Endothelial cell of umbilical vein (primary cell): Measurements from ENCODE around the gene ZMYND11. TPM values are rescaled to one million over a fixed set of nuclear protein-coding genes. Genes with fewer than 3 reads are reported as not detected.

Experiments used
- BruUV-seq: library from RNA; stranded (reverse); fragments of 400-500 nt; replicated peaks from 2 replicates; lab custom pipeline; 2021; lab: Mats Ljungman, UMichigan
- CTCF ChIA-PET: fragments of 300-600, 350-600 bp; sonication (Branson Sonifier 250); formaldehyde crosslinking; loops from one replicate; lab custom pipeline; 2021; ENCODE audit warnings: antibody characterized with exemption, inconsistent platforms; lab: Charles Lee
- POLR2A ChIA-PET: fragments of 300-600, 350-600 bp; sonication (Branson Sonifier 250); formaldehyde crosslinking; loops from one replicate; lab custom pipeline; 2021; ENCODE audit warnings: antibody characterized with exemption, inconsistent platforms; lab: Charles Lee
- DNase-seq: peaks from one replicate; pipeline ENCODE4 v3.0.0-alpha.2; 2011; ENCODE audit warnings: low read depth, low spot score
- FAIRE-seq: peaks from 2 replicates; lab custom pipeline; 2011; peaks lifted over from hg19 to GRCh38; lab: Jason Lieb, UNC
- H2AFZ ChIP-seq: 2 replicates; pipeline ENCODE4 v1.6.0; 2012; ENCODE audit warnings: low read depth, low read length, control low read depth, inconsistent platforms
- H3K27ac ChIP-seq: 2 replicates; pipeline ENCODE4 v1.5.1; 2011; ENCODE audit warnings: low read depth, mild to moderate bottlenecking, control low read depth, low read length, moderate library complexity; ENCODE audit not compliant: insufficient read depth
- H3K27me3 ChIP-seq, 2 experiments: 2 replicates each; pipeline versions ENCODE4 v1.6.0 to v1.6.1; 2011; ENCODE audit warnings: low read length in 2 of 2, mixed read lengths in 1 of 2; ENCODE audit not compliant: control insufficient read depth in 2 of 2, insufficient read depth in 2 of 2
- H3K36me3 ChIP-seq, 2 experiments: 2 replicates in 1 of 2; 3 replicates in 1 of 2; pipeline ENCODE4 v1.5.1; 2011; ENCODE audit warnings: low read length in 2 of 2, mild to moderate bottlenecking in 1 of 2, moderate library complexity in 1 of 2; ENCODE audit not compliant: control insufficient read depth in 2 of 2, insufficient read depth in 2 of 2; ENCODE audit errors: extremely low read depth in 1 of 2
- H3K4me1 ChIP-seq: 3 replicates; pipeline ENCODE4 v1.5.1; 2011; ENCODE audit warnings: mild to moderate bottlenecking, low read length; ENCODE audit not compliant: control insufficient read depth, insufficient read depth; ENCODE audit errors: extremely low read depth
- H3K4me2 ChIP-seq: 2 replicates; pipeline ENCODE4 v1.6.1; 2011; ENCODE audit warnings: low read length, control low read depth, mixed read lengths; ENCODE audit not compliant: insufficient read depth
- H3K4me3 ChIP-seq, 3 experiments: fragments of 200-600 bp in 1 of 3; sonication (generic), shearing (Covaris generic) in 1 of 3; replicated peaks in 1 of 3; 2 replicates each; pipeline ENCODE4 v1.5.1; 2011 to 2016; ENCODE audit warnings: control low read depth in 3 of 3, low read length in 3 of 3, mild to moderate bottlenecking in 2 of 3, inconsistent platforms in 1 of 3, low read depth in 1 of 3, moderate library complexity in 1 of 3; ENCODE audit not compliant: insufficient read depth in 1 of 3
- H3K79me2 ChIP-seq: 2 replicates; pipeline ENCODE4 v1.6.0; 2012; ENCODE audit warnings: low read length, inconsistent platforms; ENCODE audit not compliant: control insufficient read depth, insufficient read depth
- H3K9ac ChIP-seq: replicated peaks from 2 replicates; pipeline ENCODE3; 2011; ENCODE audit warnings: low read length, control low read depth; ENCODE audit not compliant: insufficient read depth; ENCODE audit errors: extremely low read depth
- H3K9me1 ChIP-seq: replicated peaks from 3 replicates; pipeline ENCODE4 v1.6.0; 2011; ENCODE audit warnings: mild to moderate bottlenecking, low read length; ENCODE audit not compliant: control insufficient read depth, insufficient read depth; ENCODE audit errors: extremely low read depth
- H3K9me3 ChIP-seq: replicated peaks from 2 replicates; pipeline ENCODE4 v1.5.1; 2012; ENCODE audit warnings: low read length, inconsistent platforms; ENCODE audit not compliant: control insufficient read depth, insufficient read depth
- H4K20me1 ChIP-seq: replicated peaks from 2 replicates; pipeline ENCODE3; 2011; ENCODE audit warnings: mild to moderate bottlenecking, low read length; ENCODE audit not compliant: control insufficient read depth, insufficient read depth; ENCODE audit errors: extremely low read depth
- EZH2 ChIP-seq: IDR thresholded peaks from 2 replicates; pipeline ENCODE4 v1.6.1; 2012; ENCODE audit warnings: borderline replicate concordance, low read depth, mild to moderate bottlenecking, moderate library complexity, low read length, inconsistent platforms; ENCODE audit not compliant: severe bottlenecking
- FOS ChIP-seq: IDR thresholded peaks from 2 replicates; pipeline ENCODE4 v1.6.1; 2011; ENCODE audit warnings: mild to moderate bottlenecking, low read length, moderate library complexity, borderline replicate concordance; ENCODE audit not compliant: insufficient read depth
- GATA2 ChIP-seq: IDR thresholded peaks from 2 replicates; pipeline ENCODE4 v1.7.0; 2011; ENCODE audit warnings: low read depth, mild to moderate bottlenecking, moderate library complexity, mixed read lengths, low read length; ENCODE audit not compliant: insufficient read length, insufficient read depth
- JUN ChIP-seq: IDR thresholded peaks from 2 replicates; pipeline ENCODE4 v1.6.1; 2011; ENCODE audit warnings: borderline replicate concordance, low read depth; ENCODE audit not compliant: insufficient read length, insufficient read depth
- MYC ChIP-seq: IDR thresholded peaks from one replicate; pipeline ENCODE4 v1.6.1; 2011; ENCODE audit warnings: mild to moderate bottlenecking, low read depth, low read length
- POLR2A ChIP-seq: IDR thresholded peaks from 2 replicates; pipeline ENCODE4 v1.6.1; 2012; ENCODE audit warnings: low read depth, mild to moderate bottlenecking, control low read depth, low read length
- POLR2AphosphoS5 ChIP-seq: IDR thresholded peaks from 2 replicates; pipeline ENCODE4 v1.6.1; 2012; ENCODE audit warnings: low read depth, mild to moderate bottlenecking, control low read depth, low read length, moderate library complexity; ENCODE audit not compliant: insufficient read depth
- dilution Hi-C: fragments of 300-500 bp; cut with MboI; formaldehyde crosslinking; loops from one replicate; pipeline ENCODE4 v1.15.0; 2019; ENCODE audit warnings: low sequenced_read_pairs; ENCODE audit not compliant: extremely low pct_ligation_motif_present
- intact Hi-C: fragments of 100-400 bp; cut with micrococcal nuclease; formaldehyde crosslinking; loops from one replicate; pipeline ENCODE4 v1.10.0; 2022
- polyA plus RNA-seq, 4 experiments: library from polyadenylated mRNA; depleted of rRNA in 3 of 4; stranded (reverse) in 3 of 4; unstranded in 1 of 4; fragments of >200 nt; gene quantifications; 2 replicates each; pipeline versions ENCODE4 v1.2.1 to v1.2.3, GENCODE V29; 2011 to 2012; ENCODE audit warnings: missing spikeins in 1 of 4
- total RNA-seq: library from RNA; stranded (reverse); gene quantifications from 2 replicates; pipeline ENCODE4 v1.2.3, GENCODE V29; 2021
- TF ChIP-seq, protein P1 (sequence below), 2 donors: IDR thresholded peaks; 1 replicate in 1 of 2; 2 replicates in 1 of 2; pipeline ENCODE4 v1.5.1; 2011; ENCODE audit warnings: low read length in 2 of 2, mild to moderate bottlenecking in 2 of 2, moderate library complexity in 2 of 2, control low read depth in 1 of 2, inconsistent platforms in 1 of 2, low read depth in 1 of 2; ENCODE audit not compliant: insufficient read depth in 1 of 2; ENCODE audit errors: extremely low read depth in 1 of 2
- TF ChIP-seq, protein P2 (sequence below): IDR thresholded peaks from 2 replicates; pipeline ENCODE4 v1.6.1; 2011; ENCODE audit not compliant: insufficient read depth, insufficient read length

ZMYND11 gene
- total and polyA plus RNA-seq, 2 donors (not counting 3 experiments of a cell fraction or from before 2014, with no cell fraction given) = 17.0 to 56.0 TPM

DNA sequence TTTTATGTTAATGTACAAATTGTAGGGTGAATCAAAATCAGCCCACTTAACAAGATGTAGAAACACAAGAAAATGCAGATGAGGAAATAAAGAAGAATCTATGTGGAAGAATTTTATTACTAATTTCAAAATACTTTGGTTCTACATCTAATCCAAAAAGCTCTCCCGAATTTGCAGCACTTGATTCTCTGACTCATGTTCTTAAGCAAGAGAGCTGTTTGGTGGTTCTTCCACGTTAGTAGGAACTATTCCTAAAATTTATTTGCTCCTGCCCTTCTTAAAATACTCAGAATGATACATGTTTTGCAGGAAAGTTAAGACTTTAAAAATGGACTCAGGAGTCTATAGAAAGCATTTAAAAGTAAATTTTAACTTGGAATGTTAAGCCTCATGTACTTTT, 91.8 kb downstream of the ZMYND11 start:
- H3K4me3 ChIP-seq = no peak overlapping the region
- ChIA-PET POLR2A (no interaction called here), CTCF (interaction anchor here (1.4 kb wide), 1 partner anchor 8 kb away, joined by 3 read pairs; no protein-coding TSS in a partner anchor)
- no peaks in the 10 kb centered on the region for H3K9me1 ChIP-seq
- no peak for FAIRE-seq
- H2AFZ ChIP-seq = no peak overlapping the region
- no peaks in the 10 kb centered on the region for H4K20me1 ChIP-seq
- intact Hi-C loops = no loop called here
- no TSS peak for BruUV-seq
- H3K27me3 ChIP-seq = no peaks in the 10 kb centered on the region
- H3K36me3 ChIP-seq = no peaks in the 10 kb centered on the region
- DNase-seq = no peak
- no peaks in the 10 kb centered on the region for H3K9me3 ChIP-seq
- dilution Hi-C loops = no loop called here
- H3K4me1 ChIP-seq = no peaks in the 10 kb centered on the region
- TF ChIP-seq, protein P1, sequence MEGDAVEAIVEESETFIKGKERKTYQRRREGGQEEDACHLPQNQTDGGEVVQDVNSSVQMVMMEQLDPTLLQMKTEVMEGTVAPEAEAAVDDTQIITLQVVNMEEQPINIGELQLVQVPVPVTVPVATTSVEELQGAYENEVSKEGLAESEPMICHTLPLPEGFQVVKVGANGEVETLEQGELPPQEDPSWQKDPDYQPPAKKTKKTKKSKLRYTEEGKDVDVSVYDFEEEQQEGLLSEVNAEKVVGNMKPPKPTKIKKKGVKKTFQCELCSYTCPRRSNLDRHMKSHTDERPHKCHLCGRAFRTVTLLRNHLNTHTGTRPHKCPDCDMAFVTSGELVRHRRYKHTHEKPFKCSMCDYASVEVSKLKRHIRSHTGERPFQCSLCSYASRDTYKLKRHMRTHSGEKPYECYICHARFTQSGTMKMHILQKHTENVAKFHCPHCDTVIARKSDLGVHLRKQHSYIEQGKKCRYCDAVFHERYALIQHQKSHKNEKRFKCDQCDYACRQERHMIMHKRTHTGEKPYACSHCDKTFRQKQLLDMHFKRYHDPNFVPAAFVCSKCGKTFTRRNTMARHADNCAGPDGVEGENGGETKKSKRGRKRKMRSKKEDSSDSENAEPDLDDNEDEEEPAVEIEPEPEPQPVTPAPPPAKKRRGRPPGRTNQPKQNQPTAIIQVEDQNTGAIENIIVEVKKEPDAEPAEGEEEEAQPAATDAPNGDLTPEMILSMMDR (IDR thresholded peaks at IDR 0.05; ENCODE audit: extremely low read depth in 1 of 2, insufficient read depth in 1 of 2, low read depth in 1 of 2, low read length in 2 of 2) = no peak
- TF ChIP-seq MYC (no peak), GATA2 (no peak), JUN (no peak), FOS (no peak), EZH2 (no peak), POLR2AphosphoS5 (no peak), POLR2A (no peak)
- TF ChIP-seq, protein P2, sequence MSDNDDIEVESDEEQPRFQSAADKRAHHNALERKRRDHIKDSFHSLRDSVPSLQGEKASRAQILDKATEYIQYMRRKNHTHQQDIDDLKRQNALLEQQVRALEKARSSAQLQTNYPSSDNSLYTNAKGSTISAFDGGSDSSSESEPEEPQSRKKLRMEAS = no peak
- H3K9ac ChIP-seq = no peak overlapping the region
- no peaks in the 10 kb centered on the region for H3K79me2 ChIP-seq
- H3K27ac ChIP-seq = no peak overlapping the region
- no peak overlapping the region for H3K4me2 ChIP-seq
